EL (cell line): ENCODE measurements around the gene ESR1.
"Not testable (repeated sequence)": the region's sequence is repeated elsewhere in the genome, so short reads cannot be mapped to it uniquely, and the experiment has no call there.

Source experiments
- DNase-seq: peaks from one replicate; pipeline ENCODE4 v3.0.0-alpha.2; 2016

Gene ESR1

DNA sequence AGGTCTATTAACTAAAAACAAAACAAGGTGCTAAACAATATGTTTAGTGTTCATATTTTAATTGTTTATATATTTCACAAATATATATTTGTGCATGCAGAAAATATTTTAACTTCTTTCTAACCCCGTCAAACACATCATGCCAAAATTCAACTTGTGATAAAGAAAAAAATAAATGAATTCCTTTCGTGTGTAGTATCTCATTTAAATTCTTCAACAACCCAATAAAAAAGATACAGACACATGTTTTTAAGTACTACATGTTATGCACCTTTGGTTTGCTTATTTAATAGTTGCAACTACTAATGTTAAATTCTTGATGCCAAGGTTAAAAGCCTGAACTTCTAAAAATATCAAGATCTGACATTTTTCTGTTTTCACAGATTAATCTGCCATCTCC is 252.4 kb downstream of the ESR1 start:
- DNase-seq: no peak

GRCh38 chr6:152062476-152062875 is 255.0 kb downstream of the ESR1 start:
- no peak for DNase-seq

DNA sequence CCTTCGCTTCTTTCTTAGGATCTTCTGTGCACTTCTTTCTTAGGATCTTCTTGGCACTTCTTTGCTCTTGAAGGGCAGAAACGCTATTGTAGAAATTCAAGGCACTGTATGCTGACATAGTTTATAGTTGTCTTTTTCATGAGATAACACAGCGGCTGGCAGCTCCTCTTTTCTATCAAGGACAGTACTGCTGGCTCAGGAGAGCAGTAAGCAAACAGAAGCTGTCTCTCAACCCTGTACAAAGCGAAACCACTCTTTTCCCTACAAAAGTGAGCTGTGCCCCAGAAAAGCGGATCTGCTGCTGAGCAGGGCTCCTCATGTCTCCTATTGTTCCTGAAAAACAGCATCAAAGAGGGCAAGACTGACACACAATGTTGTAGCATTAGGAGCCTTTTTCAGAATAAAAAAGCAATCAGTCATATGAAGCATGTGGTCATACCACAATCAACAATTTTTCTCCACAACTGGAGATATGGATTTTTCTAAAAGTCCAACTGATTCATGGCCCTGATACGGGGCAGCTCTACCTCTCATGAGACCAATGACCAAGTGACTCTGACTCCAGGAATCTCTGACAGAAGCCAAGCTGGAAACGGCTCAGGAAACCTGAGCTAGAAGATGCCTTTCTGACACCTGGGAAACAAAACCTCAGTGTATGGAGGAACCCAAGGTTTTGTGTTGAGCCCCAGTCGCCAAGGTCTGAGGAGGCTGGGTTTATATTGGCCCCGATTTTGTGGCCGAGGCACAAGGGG is 255.9 kb downstream of the ESR1 start:
- no peak for DNase-seq

GRCh38 chr6:152068622-152069261 is 261.3 kb downstream of the ESR1 start:
- no peak for DNase-seq

- no peak for DNase-seq
These were observed 263.1 kb downstream of the ESR1 start for GRCh38 chr6:152070556-152070955.

DNA sequence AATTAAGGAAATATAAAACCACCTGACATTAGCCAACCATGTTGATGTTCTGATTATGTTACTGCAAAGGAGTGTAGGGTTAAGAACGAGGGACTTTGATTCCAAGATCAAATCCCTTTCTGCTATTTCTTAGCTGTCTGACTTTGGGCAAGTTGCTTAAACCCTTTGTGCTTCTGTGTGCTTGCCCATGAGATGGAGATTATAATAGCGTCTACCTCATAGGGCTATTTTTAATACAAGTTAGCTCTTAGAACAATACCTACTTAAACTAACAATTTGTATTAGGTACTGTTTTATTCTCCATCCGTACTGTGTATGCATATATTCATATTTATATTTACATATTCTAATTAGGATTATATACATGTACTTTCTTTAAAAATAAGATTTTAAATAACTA is 263.8 kb downstream of the ESR1 start:
- no peak for DNase-seq

- no peak for DNase-seq
These were observed 264.4 kb downstream of the ESR1 start for GRCh38 chr6:152071843-152072242.

GRCh38 chr6:152076242-152076641 is 268.8 kb downstream of the ESR1 start:
- not testable (repeated sequence) for DNase-seq

DNA sequence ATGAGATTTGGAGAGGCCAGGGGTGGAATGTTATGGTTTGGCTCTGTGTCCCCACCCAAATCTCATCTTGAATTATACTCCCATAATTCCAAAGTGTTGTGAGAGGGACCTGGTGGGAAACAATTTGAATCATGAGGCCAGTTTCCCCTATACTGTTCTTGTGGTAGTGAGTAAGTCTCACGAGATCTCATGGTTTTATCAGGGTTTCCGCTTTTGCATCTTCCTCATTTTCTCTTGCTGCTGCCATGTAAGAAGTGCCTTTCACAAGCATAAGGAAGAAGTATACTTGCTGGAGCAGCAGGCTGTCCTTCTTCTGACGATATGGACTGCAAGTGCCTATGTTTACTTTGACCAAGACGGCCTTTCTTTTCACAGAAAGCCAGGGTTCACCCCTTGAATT is 270.5 kb downstream of the ESR1 start:
- no peak for DNase-seq

- DNase-seq: no peak
These were observed 271.3 kb downstream of the ESR1 start for GRCh38 chr6:152078804-152079203.

GRCh38 chr6:152085451-152085921 is 278.0 kb downstream of the ESR1 start:
- DNase-seq: peak; percentile 39

GRCh38 chr6:152086223-152086873 is 278.9 kb downstream of the ESR1 start:
- DNase-seq: no peak

GRCh38 chr6:152087096-152087495 is 279.6 kb downstream of the ESR1 start:
- peak; percentile 50 for DNase-seq

- DNase-seq: no peak
These were observed 280.2 kb downstream of the ESR1 start for GRCh38 chr6:152087701-152088100.

DNA sequence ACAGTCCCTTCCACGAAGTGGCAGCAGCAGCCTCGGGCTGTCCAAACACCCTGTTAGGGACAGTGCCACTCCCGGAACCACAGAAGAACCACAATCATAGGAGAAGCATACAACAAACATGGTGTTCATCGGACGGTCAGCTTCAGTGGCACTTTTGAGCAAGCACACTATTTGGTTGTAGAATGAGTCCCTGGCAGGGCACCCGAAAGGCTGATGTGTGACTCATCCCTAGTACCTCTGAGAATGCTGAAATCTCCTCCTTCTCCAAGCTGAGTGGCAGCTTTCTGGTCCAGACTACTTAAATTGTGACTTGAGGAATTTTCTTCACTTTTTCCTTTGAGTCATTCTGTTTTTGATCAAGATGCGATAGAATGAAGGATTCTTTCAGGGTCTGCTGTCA is 282.5 kb downstream of the ESR1 start:
- peak; percentile 85 for DNase-seq

- no peak for DNase-seq
These were observed 283.7 kb downstream of the ESR1 start for GRCh38 chr6:152091201-152091600.

DNA sequence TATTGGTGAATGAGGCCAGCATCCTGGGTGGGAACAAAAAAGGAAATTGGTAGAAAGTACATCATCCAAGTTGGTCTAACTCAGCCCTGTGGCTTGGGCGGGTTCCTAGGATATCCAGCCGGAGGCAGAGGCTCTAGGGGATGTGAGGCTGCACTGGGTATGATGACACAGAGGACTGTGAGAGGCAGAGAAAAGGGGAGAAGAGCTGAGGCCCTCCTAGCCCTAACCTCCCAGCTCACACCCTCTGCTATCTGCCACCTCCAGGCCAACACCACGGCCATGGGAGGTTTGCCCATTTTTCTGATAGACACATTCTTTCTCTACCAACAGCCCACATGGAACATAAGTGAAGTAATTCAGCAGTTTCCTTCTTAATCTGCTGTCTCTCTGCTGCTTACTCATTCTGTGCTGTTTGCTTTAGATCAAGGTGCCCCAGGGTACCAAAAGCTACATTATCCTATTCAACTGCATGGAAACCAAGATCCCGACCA is 284.4 kb downstream of the ESR1 start:
- peak; percentile 87 for DNase-seq

DNA sequence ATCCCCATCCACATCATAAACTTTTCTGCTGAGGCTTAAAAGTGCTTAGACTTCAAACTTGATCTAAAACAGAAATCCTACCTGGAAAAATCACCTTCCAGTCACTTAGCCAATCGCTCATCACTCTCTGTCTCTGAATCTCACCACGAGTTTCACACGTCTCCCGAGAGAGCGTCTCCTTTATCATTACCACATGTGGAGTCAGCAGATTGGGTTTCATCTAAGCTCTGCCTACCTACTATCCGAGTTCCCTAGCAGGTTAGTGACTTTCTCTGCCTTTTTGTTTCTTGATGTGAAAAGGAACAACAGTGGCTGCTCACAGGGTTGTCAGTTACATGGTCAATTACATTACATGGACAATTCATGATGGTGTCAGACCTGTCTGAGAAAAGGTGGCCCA is 286.2 kb downstream of the ESR1 start:
- DNase-seq: no peak

DNA sequence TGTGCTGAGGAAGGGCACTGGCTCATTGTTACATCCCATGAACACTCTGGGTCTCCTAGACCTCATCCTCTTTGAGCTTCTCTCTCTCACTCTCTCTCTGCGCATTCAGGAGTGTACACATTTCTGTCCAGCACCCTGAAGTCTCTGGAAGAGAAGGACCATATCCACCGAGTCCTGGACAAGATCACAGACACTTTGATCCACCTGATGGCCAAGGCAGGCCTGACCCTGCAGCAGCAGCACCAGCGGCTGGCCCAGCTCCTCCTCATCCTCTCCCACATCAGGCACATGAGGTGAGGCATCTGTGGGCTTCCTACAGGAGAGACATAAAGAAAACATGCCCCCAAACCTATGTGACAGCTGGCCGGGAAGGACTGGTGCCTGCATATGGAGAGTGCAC is 286.8 kb downstream of the ESR1 start:
- DNase-seq: no peak

- peak; percentile 100 for DNase-seq
These were observed 287.6 kb downstream of the ESR1 start for GRCh38 chr6:152094992-152095592.

DNA sequence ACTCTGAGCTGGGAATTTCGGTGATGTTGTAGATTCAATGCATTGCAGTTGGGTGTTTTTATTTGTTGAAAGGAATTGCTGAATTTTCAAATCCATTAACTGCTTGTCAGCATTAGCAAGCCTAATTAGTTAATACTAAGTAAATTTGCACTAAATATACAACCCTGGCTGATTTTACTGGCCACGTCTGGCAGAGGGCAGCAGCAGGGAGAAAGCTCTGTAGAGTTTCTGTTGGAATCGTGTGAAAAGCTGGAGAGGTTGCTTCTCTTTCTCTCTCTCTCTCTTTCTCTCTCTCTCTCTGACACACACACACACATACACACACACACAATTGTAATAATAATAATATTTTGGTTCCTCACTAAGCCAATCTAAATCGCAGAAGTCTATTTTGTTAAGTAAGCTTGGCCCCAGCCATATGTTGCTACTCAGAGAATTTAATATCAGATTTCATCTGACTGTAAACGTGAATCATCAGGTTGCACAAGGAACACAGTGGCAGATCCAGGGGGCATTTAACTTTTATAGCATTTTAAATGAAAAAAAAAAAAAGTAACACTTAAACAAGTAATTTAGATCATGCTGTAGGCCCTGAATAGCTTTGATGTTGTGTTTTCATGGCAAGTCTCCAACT is 289.5 kb downstream of the ESR1 start:
- peak; percentile 80 for DNase-seq

GRCh38 chr6:152098683-152099082 is 291.2 kb downstream of the ESR1 start:
- no peak for DNase-seq
